Prostate gland (tissue), 2 donors: ENCODE measurements around the gene PLOD2.

Experiments
- POLR2A ChIP-seq: fragments of 450-650 bp; IDR thresholded peaks from one replicate; pipeline ENCODE4 v1.6.1; 2016; ENCODE audit warnings: antibody characterized with exemption, mild to moderate bottlenecking
- POLR2AphosphoS5 ChIP-seq: sonication (generic); formaldehyde crosslinking; IDR thresholded peaks from one replicate; pipeline ENCODE4 v1.6.1; 2017; ENCODE audit warnings: antibody characterized with exemption
- TF ChIP-seq, protein P1 (sequence below), 4 experiments: fragments of 200-600 bp in 2 of 4; fragments of 450-650 bp in 2 of 4; sonication (generic) in 2 of 4; IDR thresholded peaks; 1 replicate in 3 of 4; 2 replicates in 1 of 4; pipeline ENCODE4 v1.5.1; 2016 to 2019; ENCODE audit warnings: antibody characterized with exemption in 4 of 4, mild to moderate bottlenecking in 2 of 4, moderate library complexity in 2 of 4

DNA sequence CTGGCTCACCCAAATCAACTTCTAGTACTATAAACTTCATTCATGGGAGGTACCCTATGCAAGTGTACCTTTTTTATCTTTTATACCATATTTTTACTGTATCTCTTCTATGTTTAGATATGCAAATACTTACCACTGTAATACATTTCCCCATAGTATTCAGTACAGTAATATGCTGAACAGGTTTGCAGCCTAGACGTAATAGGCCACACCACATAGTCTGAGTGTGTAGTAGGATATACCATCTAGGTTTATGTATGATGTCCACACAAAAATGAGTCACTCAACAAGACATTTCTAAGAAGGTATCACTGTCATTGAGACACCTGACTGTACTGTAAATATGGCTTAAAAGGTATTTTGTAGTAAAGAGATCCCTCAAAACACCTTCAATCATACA is 124.7 kb downstream of the PLOD2 start:
- TF ChIP-seq POLR2A = no peak
- TF ChIP-seq, protein P1, sequence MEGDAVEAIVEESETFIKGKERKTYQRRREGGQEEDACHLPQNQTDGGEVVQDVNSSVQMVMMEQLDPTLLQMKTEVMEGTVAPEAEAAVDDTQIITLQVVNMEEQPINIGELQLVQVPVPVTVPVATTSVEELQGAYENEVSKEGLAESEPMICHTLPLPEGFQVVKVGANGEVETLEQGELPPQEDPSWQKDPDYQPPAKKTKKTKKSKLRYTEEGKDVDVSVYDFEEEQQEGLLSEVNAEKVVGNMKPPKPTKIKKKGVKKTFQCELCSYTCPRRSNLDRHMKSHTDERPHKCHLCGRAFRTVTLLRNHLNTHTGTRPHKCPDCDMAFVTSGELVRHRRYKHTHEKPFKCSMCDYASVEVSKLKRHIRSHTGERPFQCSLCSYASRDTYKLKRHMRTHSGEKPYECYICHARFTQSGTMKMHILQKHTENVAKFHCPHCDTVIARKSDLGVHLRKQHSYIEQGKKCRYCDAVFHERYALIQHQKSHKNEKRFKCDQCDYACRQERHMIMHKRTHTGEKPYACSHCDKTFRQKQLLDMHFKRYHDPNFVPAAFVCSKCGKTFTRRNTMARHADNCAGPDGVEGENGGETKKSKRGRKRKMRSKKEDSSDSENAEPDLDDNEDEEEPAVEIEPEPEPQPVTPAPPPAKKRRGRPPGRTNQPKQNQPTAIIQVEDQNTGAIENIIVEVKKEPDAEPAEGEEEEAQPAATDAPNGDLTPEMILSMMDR (IDR thresholded peaks at IDR 0.05) = no peak
- no peak for TF ChIP-seq POLR2AphosphoS5
